HepG2 (cell line): ENCODE measurements around the gene PDGFRB. TPM values are rescaled to one million over a fixed set of nuclear protein-coding genes. Genes with fewer than 3 reads are reported as not detected.

Experiments used
- ARHGAP35 ChIP-seq: sonication (generic); formaldehyde crosslinking; IDR thresholded peaks from 2 replicates; pipeline ENCODE4 v1.9.0; 2022; ENCODE audit warnings: mild to moderate bottlenecking, inconsistent platforms, moderate library complexity, missing genetic modification reagents, borderline replicate concordance
- ATF7-NPFF ChIP-seq: sonication (generic); formaldehyde crosslinking; IDR thresholded peaks from 2 replicates; pipeline ENCODE4 v1.8.1; 2023; ENCODE audit warnings: mild to moderate bottlenecking, low read depth, missing genetic modification reagents, moderate library complexity
- BORCS8-MEF2B ChIP-seq: sonication (generic); formaldehyde crosslinking; IDR thresholded peaks from 2 replicates; pipeline ENCODE4 v1.8.0; 2022; ENCODE audit warnings: mild to moderate bottlenecking, missing genetic modification reagents
- FOSL1 ChIP-seq: sonication (generic); formaldehyde crosslinking; IDR thresholded peaks from 2 replicates; pipeline ENCODE4 v1.9.0; 2021; ENCODE audit warnings: missing genetic modification reagents, borderline replicate concordance
- ISL2 ChIP-seq: sonication (generic); formaldehyde crosslinking; IDR thresholded peaks from 2 replicates; pipeline ENCODE4 v1.5.0; 2020; ENCODE audit warnings: missing genetic modification reagents
- MAFF ChIP-seq: IDR thresholded peaks from 2 replicates; pipeline ENCODE4 v1.6.1; 2011; ENCODE audit warnings: low read depth, low read length, improper control_type of control experiment
- MTA1 ChIP-seq: sonication (generic); formaldehyde crosslinking; IDR thresholded peaks from 2 replicates; pipeline ENCODE4 v1.4.0; 2020; ENCODE audit warnings: missing genetic modification reagents, mild to moderate bottlenecking, borderline replicate concordance
- NCOR1 ChIP-seq: fragments of 200-600 bp; sonication (generic); IDR thresholded peaks from 2 replicates; pipeline ENCODE4 v1.7.0; 2017; ENCODE audit warnings: antibody characterized with exemption, low read length, borderline replicate concordance
- NR2F6 ChIP-seq, 2 experiments: IDR thresholded peaks; 2 replicates each; pipeline ENCODE4 v1.6.1; 2016; ENCODE audit warnings: antibody characterized with exemption in 1 of 2, mild to moderate bottlenecking in 1 of 2
- TFAP4 ChIP-seq: sonication (generic); IDR thresholded peaks from 2 replicates; pipeline ENCODE4 v1.6.1; 2016; ENCODE audit warnings: low read depth, borderline replicate concordance
- ZBTB8A ChIP-seq: sonication (generic); formaldehyde crosslinking; IDR thresholded peaks from 2 replicates; pipeline ENCODE4 v1.4.0; 2020; ENCODE audit warnings: mild to moderate bottlenecking, low read depth, missing genetic modification reagents, borderline replicate concordance
- ZNF235 ChIP-seq: sonication (generic); formaldehyde crosslinking; IDR thresholded peaks from 2 replicates; pipeline ENCODE4 v1.8.1; 2023; ENCODE audit warnings: mild to moderate bottlenecking, missing genetic modification reagents, borderline replicate concordance
- ZNF576 ChIP-seq: sonication (generic); formaldehyde crosslinking; IDR thresholded peaks from 2 replicates; pipeline ENCODE4 v1.4.0; 2020; ENCODE audit warnings: mild to moderate bottlenecking, missing genetic modification reagents
- ZNF720 ChIP-seq: sonication (generic); formaldehyde crosslinking; IDR thresholded peaks from 2 replicates; pipeline ENCODE4 v1.4.0; 2020; ENCODE audit warnings: missing genetic modification reagents
- ZNF768 ChIP-seq: sonication (generic); formaldehyde crosslinking; IDR thresholded peaks from 2 replicates; pipeline ENCODE4 v1.4.0; 2020; ENCODE audit warnings: missing genetic modification reagents
- ZSCAN9 ChIP-seq: IDR thresholded peaks from 2 replicates; pipeline ENCODE4 v1.6.1; 2016; ENCODE audit warnings: borderline replicate concordance
- polyA plus RNA-seq, 8 experiments: library from polyadenylated mRNA; depleted of rRNA in 3 of 8; stranded (reverse) in 7 of 8; unstranded in 1 of 8; fragments of >200 nt; fragmentation: Illumina TruSeq in 4 of 8; extraction: Trizol in 4 of 8; gene quantifications; 2 replicates each; pipeline versions ENCODE4 v1.2.1 to v1.2.3, GENCODE V29; 2011 to 2016; ENCODE audit warnings: low read depth in 4 of 8, missing spikeins in 1 of 8, mixed read lengths in 1 of 8; ENCODE audit not compliant: insufficient read depth in 1 of 8
- total RNA-seq, 5 experiments: library from RNA; depleted of rRNA; stranded (reverse); fragments of >200 nt; fragmentation: Illumina TruSeq; extraction: Trizol; gene quantifications; 2 replicates each; pipeline ENCODE4 v1.2.3, GENCODE V29; 2016; ENCODE audit warnings: low read depth in 1 of 5
- TF ChIP-seq, protein P1 (sequence below): sonication (generic); formaldehyde crosslinking; conservative IDR thresholded peaks from 2 replicates; pipeline ENCODE4 v1.4.0; 2020; ENCODE audit warnings: mild to moderate bottlenecking, missing genetic modification reagents, moderate library complexity
- TF ChIP-seq, protein P2 (sequence below): sonication (generic); formaldehyde crosslinking; IDR thresholded peaks from 2 replicates; pipeline ENCODE4 v1.4.0; 2020; ENCODE audit warnings: missing genetic modification reagents, borderline replicate concordance

Gene PDGFRB
- total and polyA plus RNA-seq, 2 of the 13 experiments (the other 11 are each of a cell fraction or from before 2014, with no cell fraction given): 4.0 to 21.0 TPM

GRCh38 chr5:150137168-150137957, 18.3 kb downstream of the PDGFRB start (continued):
- peak; percentile 31; the same call in 1 of the 2 replicates for TF ChIP-seq NCOR1
- TF ChIP-seq MTA1 (CRISPR knock-in tag): peak; percentile 92
- TF ChIP-seq ZNF768 (CRISPR knock-in tag): peak; percentile 57
- no peak; the same call in 1 of the 2 replicates for TF ChIP-seq BORCS8-MEF2B (CRISPR knock-in tag)
- TF ChIP-seq ATF7-NPFF (CRISPR knock-in tag): 0 out of 2 replicates have a peak, but pooled peaks have one; percentile 49
- TF ChIP-seq, protein P1, sequence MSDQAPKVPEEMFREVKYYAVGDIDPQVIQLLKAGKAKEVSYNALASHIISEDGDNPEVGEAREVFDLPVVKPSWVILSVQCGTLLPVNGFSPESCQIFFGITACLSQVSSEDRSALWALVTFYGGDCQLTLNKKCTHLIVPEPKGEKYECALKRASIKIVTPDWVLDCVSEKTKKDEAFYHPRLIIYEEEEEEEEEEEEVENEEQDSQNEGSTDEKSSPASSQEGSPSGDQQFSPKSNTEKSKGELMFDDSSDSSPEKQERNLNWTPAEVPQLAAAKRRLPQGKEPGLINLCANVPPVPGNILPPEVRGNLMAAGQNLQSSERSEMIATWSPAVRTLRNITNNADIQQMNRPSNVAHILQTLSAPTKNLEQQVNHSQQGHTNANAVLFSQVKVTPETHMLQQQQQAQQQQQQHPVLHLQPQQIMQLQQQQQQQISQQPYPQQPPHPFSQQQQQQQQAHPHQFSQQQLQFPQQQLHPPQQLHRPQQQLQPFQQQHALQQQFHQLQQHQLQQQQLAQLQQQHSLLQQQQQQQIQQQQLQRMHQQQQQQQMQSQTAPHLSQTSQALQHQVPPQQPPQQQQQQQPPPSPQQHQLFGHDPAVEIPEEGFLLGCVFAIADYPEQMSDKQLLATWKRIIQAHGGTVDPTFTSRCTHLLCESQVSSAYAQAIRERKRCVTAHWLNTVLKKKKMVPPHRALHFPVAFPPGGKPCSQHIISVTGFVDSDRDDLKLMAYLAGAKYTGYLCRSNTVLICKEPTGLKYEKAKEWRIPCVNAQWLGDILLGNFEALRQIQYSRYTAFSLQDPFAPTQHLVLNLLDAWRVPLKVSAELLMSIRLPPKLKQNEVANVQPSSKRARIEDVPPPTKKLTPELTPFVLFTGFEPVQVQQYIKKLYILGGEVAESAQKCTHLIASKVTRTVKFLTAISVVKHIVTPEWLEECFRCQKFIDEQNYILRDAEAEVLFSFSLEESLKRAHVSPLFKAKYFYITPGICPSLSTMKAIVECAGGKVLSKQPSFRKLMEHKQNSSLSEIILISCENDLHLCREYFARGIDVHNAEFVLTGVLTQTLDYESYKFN: peak; percentile 98
- TF ChIP-seq ZNF235 (CRISPR knock-in tag): 0 out of 2 replicates have a peak, but pooled peaks have one; percentile 15
- no peak for TF ChIP-seq MAFF
- TF ChIP-seq, protein P2, sequence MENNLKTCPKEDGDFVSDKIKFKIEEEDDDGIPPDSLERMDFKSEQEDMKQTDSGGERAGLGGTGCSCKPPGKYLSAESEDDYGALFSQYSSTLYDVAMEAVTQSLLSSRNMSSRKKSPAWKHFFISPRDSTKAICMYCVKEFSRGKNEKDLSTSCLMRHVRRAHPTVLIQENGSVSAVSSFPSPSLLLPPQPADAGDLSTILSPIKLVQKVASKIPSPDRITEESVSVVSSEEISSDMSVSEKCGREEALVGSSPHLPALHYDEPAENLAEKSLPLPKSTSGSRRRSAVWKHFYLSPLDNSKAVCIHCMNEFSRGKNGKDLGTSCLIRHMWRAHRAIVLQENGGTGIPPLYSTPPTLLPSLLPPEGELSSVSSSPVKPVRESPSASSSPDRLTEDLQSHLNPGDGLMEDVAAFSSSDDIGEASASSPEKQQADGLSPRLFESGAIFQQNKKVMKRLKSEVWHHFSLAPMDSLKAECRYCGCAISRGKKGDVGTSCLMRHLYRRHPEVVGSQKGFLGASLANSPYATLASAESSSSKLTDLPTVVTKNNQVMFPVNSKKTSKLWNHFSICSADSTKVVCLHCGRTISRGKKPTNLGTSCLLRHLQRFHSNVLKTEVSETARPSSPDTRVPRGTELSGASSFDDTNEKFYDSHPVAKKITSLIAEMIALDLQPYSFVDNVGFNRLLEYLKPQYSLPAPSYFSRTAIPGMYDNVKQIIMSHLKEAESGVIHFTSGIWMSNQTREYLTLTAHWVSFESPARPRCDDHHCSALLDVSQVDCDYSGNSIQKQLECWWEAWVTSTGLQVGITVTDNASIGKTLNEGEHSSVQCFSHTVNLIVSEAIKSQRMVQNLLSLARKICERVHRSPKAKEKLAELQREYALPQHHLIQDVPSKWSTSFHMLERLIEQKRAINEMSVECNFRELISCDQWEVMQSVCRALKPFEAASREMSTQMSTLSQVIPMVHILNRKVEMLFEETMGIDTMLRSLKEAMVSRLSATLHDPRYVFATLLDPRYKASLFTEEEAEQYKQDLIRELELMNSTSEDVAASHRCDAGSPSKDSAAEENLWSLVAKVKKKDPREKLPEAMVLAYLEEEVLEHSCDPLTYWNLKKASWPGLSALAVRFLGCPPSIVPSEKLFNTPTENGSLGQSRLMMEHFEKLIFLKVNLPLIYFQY (CRISPR knock-in tag): peak; percentile 81
- TF ChIP-seq ZSCAN9 (CRISPR knock-in tag): 0 out of 2 replicates have a peak, but pooled peaks have one; percentile 57
- no peak; the same call in 1 of the 2 replicates for TF ChIP-seq TFAP4
- TF ChIP-seq FOSL1 (CRISPR knock-in tag): peak; percentile 25; the same call in 1 of the 2 replicates
- peak; percentile 94 for TF ChIP-seq ISL2
- TF ChIP-seq ZNF720: no peak
- TF ChIP-seq NR2F6 (IDR thresholded peaks at IDR 0.05): peak; percentile 63
- peak; percentile 77 for TF ChIP-seq NR2F6 (CRISPR knock-in tag; IDR thresholded peaks at IDR 0.05)
- 0 out of 2 replicates have a peak, but pooled peaks have one; percentile 35 for TF ChIP-seq ARHGAP35 (CRISPR knock-in tag)
- TF ChIP-seq ZBTB8A: peak; percentile 91; the same call in 1 of the 2 replicates
- TF ChIP-seq ZNF576 (CRISPR knock-in tag): peak; percentile 53; the same call in 1 of the 2 replicates
